NCI-H1105 treated with DMSO at 0.1 percent for 48 hours (cell line): ENCODE measurements around the gene IKBKG.
"Not testable (repeated sequence)": the region's sequence is repeated elsewhere in the genome, so short reads cannot be mapped to it uniquely, and the experiment has no call there.

ENCODE experiments used
- DNase-seq: peaks from one replicate; lab custom pipeline; 2025; lab: John Stamatoyannopoulos, UW

IKBKG gene

GRCh38 chrX:154558896-154559295 is 11.5 kb downstream of the IKBKG start:
- DNase-seq, result not testable (repeated sequence)

GRCh38 chrX:154560326-154560725 is 12.9 kb downstream of the IKBKG start:
- DNase-seq, result not testable (repeated sequence)

GRCh38 chrX:154562295-154562694 is 14.9 kb downstream of the IKBKG start:
- DNase-seq, result not testable (repeated sequence)

GRCh38 chrX:154570361-154570760 is 22.9 kb downstream of the IKBKG start:
- not testable (repeated sequence) for DNase-seq

GRCh38 chrX:154573061-154573460 is 25.6 kb downstream of the IKBKG start:
- DNase-seq, result not testable (repeated sequence)

- DNase-seq, result not testable (repeated sequence)
Measured at GRCh38 chrX:154575076-154575475, 27.7 kb downstream of the IKBKG start.

- not testable (repeated sequence) for DNase-seq
Measured at GRCh38 chrX:154582994-154583393, 35.6 kb downstream of the IKBKG start.

GRCh38 chrX:154584585-154585183 is 37.3 kb downstream of the IKBKG start, which contains the start of gene CTAG1A:
CTAG1A (plus strand) TSS chrX:154585133; CDS start chrX:154585207, 74 bp downstream.
- DNase-seq, result not testable (repeated sequence)

- not testable (repeated sequence) for DNase-seq
Measured at GRCh38 chrX:154590415-154590814, 43.0 kb downstream of the IKBKG start.

- no peak for DNase-seq
Measured at GRCh38 chrX:154592505-154592904, 45.1 kb downstream of the IKBKG start.

- DNase-seq, result no peak
Measured at GRCh38 chrX:154593201-154593600, 45.8 kb downstream of the IKBKG start.

- DNase-seq, result no peak
Measured at GRCh38 chrX:154594491-154594890, 47.1 kb downstream of the IKBKG start.

- DNase-seq, result no peak
Measured at GRCh38 chrX:154595559-154596249, 48.3 kb downstream of the IKBKG start.

GRCh38 chrX:154596290-154596929 is 49.0 kb downstream of the IKBKG start:
- DNase-seq, result no peak

GRCh38 chrX:154597221-154597620 is 49.8 kb downstream of the IKBKG start:
- no peak for DNase-seq

GRCh38 chrX:154598656-154599055 is 51.2 kb downstream of the IKBKG start:
- DNase-seq, result no peak

GRCh38 chrX:154599531-154599930 is 52.1 kb downstream of the IKBKG start:
- DNase-seq, result no peak

- no peak for DNase-seq
Measured at GRCh38 chrX:154600759-154601374, 53.4 kb downstream of the IKBKG start.

GRCh38 chrX:154602226-154602625 is 54.8 kb downstream of the IKBKG start:
- no peak for DNase-seq

- DNase-seq, result no peak
Measured at GRCh38 chrX:154602766-154603437, 55.5 kb downstream of the IKBKG start.

GRCh38 chrX:154603438-154604430 is 56.3 kb downstream of the IKBKG start:
- DNase-seq, result no peak
